H54 (cell line): ENCODE measurements around the gene PPP1R27.

Source experiments
- DNase-seq: peaks from one replicate; pipeline ENCODE4 v3.0.0; 2011; ENCODE audit warnings: low spot score, mixed read lengths; ENCODE audit not compliant: insufficient read length
- FAIRE-seq: peaks from 3 replicates; lab custom pipeline; 2011; peaks lifted over from hg19 to GRCh38; lab: Jason Lieb, UNC
- POLR2A ChIP-seq: IDR thresholded peaks from 2 replicates; pipeline ENCODE4 v1.6.1; 2011; ENCODE audit warnings: low read depth, mild to moderate bottlenecking, low read length

The PPP1R27 gene

GRCh38 chr17:81858170-81858966 lies 23.5 kb upstream of the PPP1R27 start:
- TF ChIP-seq POLR2A, result no peak
- FAIRE-seq (no peak), DNase-seq (no peak)

GRCh38 chr17:81854974-81855774 lies 20.3 kb upstream of the PPP1R27 start:
- DNase-seq (no peak), FAIRE-seq (no peak)
- no peak for TF ChIP-seq POLR2A

- FAIRE-seq (no peak), DNase-seq (no peak)
- no peak for TF ChIP-seq POLR2A
Observed at GRCh38 chr17:81852237-81852636, 17.4 kb upstream of the PPP1R27 start.

GRCh38 chr17:81851423-81851822 lies 16.6 kb upstream of the PPP1R27 start:
- DNase-seq, result no peak
- no peak for FAIRE-seq
- TF ChIP-seq POLR2A, result no peak

- FAIRE-seq, result no peak
- DNase-seq, result no peak
- no peak for TF ChIP-seq POLR2A
Observed at GRCh38 chr17:81849457-81849856, 14.6 kb upstream of the PPP1R27 start.

- FAIRE-seq (no peak), DNase-seq (no peak)
- no peak for TF ChIP-seq POLR2A
Observed at GRCh38 chr17:81846743-81847689, 12.2 kb upstream of the PPP1R27 start.

- TF ChIP-seq POLR2A, result no peak
- FAIRE-seq (no peak), DNase-seq (no peak)
Observed at GRCh38 chr17:81845881-81846742, 11.3 kb upstream of the PPP1R27 start.

GRCh38 chr17:81845361-81845760 lies 10.5 kb upstream of the PPP1R27 start:
- no peak for TF ChIP-seq POLR2A

GRCh38 chr17:81844887-81845286 lies 10.0 kb upstream of the PPP1R27 start:
- FAIRE-seq, result no peak
- no peak for TF ChIP-seq POLR2A
- no peak for DNase-seq

More at GRCh38 chr17:81845361-81845760, 10.5 kb upstream of the PPP1R27 start:
- FAIRE-seq (no peak), DNase-seq (no peak)

GRCh38 chr17:81844327-81844851 lies 9.5 kb upstream of the PPP1R27 start:
- TF ChIP-seq POLR2A, result no peak
- FAIRE-seq, result no peak
- no peak for DNase-seq

- no peak for DNase-seq
- no peak for FAIRE-seq
- no peak for TF ChIP-seq POLR2A
Observed at GRCh38 chr17:81843713-81844326, 9.0 kb upstream of the PPP1R27 start.
